ENCODE data around the gene ASB18. TPM values are rescaled to one million over a fixed set of nuclear protein-coding genes. Genes with fewer than 3 reads are reported as not detected.

Gene ASB18
- total and polyA plus RNA-seq, 2 donors (not counting 3 experiments of a cell fraction or from before 2014, with no cell fraction given), result not detected

DNA sequence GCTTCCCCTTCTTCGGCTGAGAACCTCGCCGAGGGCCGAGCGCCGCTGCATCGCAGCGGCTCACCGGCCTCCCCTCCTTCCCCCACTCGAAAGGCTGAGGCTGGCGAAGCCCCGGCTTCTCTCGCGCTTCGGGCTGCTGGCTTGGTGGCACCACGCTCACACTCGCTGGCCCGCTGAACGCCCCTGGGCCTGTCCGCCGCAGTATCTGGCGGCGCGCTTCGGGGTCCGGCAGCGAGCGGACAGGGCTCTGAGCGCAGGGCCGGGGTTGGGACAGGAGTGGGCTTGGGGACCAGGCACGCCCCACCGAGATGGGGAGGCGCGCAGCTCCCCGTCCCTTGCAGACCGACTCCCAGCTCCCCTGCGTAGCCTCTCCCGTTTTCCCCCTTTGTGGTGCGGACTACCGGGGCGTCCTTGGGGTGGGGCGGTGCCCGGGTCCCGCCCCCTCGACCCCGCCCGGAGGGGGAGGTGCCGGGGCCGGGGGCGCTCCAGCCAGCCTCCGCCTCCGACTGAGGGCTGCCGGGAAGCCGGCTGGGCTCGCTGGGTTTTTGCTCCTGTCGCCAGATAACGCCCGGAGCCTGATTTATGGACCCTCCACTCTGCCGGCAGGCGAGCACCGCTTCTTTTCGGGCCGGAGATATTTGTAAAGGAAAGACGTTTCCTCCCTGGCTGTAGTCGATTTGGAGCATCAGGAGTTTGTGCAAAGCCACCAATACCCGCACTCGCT lies 99.8 kb downstream of the ASB18 start:
- dilution Hi-C loops (cut with MboI; ENCODE audit: extremely low pct_ligation_motif_present, low sequenced_read_pairs) (no loop called here), intact Hi-C loops (cut with micrococcal nuclease) (loop anchor here (2.0 kb wide), 1 partner anchor 56 kb away; no protein-coding TSS in a partner anchor)
- Histone ChIP-seq H3K4me2 (ENCODE audit: insufficient read depth, low read length) (peak overlapping the region; percentile 76), H3K9ac (replicated peaks; ENCODE audit: extremely low read depth, insufficient read depth, low read length) (peak overlapping the region; percentile 76), H3K36me3 (ENCODE audit: control insufficient read depth in 2 of 2, extremely low read depth in 1 of 2, insufficient read depth in 2 of 2, low read length in 2 of 2) (no peaks in the 10 kb centered on the region), H3K9me3 (replicated peaks; ENCODE audit: control insufficient read depth, insufficient read depth, low read length) (no peaks in the 10 kb centered on the region), H3K79me2 (ENCODE audit: control insufficient read depth, insufficient read depth, low read length) (no peaks in the 10 kb centered on the region), H3K4me3 (replicated peaks in 1 of 3; ENCODE audit: insufficient read depth in 1 of 3, low read depth in 1 of 3, low read length in 3 of 3) (peak overlapping the region; percentile 64 to 76 (median 73)), H3K9me1 (replicated peaks; ENCODE audit: control insufficient read depth, extremely low read depth, insufficient read depth, low read length) (no peaks in the 10 kb centered on the region), H2AFZ (ENCODE audit: low read depth, low read length) (peak overlapping the region; percentile 76), H3K27ac (ENCODE audit: insufficient read depth, low read depth, low read length) (peak overlapping the region; percentile 49), H3K27me3 (ENCODE audit: control insufficient read depth in 2 of 2, insufficient read depth in 2 of 2, low read length in 2 of 2) (peaks cover 3 to 9% of the 10 kb centered on the region in 2 experiments), H4K20me1 (replicated peaks; ENCODE audit: control insufficient read depth, extremely low read depth, insufficient read depth, low read length) (no peaks in the 10 kb centered on the region), H3K4me1 (ENCODE audit: control insufficient read depth, extremely low read depth, insufficient read depth, low read length) (peaks cover 25% of the 10 kb centered on the region)
- DNase-seq (ENCODE audit: low read depth, low spot score) (peak; percentile 62), FAIRE-seq (peak; percentile 84)
- ChIA-PET CTCF (interaction anchor here (0.7 to 3.7 kb wide), 4 partner anchors 12 to 385 kb away, joined by 3 to 13 read pairs (median 9); no protein-coding TSS in a partner anchor), POLR2A (interaction anchor here (0.6 to 1.0 kb wide), 2 partner anchors 14 to 16 kb away, joined by 5 to 9 read pairs; no protein-coding TSS in a partner anchor)
- TSS peak; percentile 43 for BruUV-seq (replicated peaks)
- TF ChIP-seq JUN (IDR thresholded peaks at IDR 0.05; ENCODE audit: borderline replicate concordance, insufficient read depth, insufficient read length, low read depth), result no peak
- TF ChIP-seq GATA2 (IDR thresholded peaks at IDR 0.05; ENCODE audit: insufficient read depth, insufficient read length, low read depth, low read length), result no peak
- no peak for TF ChIP-seq MAX (IDR thresholded peaks at IDR 0.05; ENCODE audit: insufficient read depth, insufficient read length)
- peak; percentile 96 for TF ChIP-seq POLR2A (IDR thresholded peaks at IDR 0.05; ENCODE audit: low read depth, low read length)
- TF ChIP-seq POLR2AphosphoS5 (IDR thresholded peaks at IDR 0.05; ENCODE audit: insufficient read depth, low read depth, low read length), result peak; percentile 85
- TF ChIP-seq CTCF (IDR thresholded peaks at IDR 0.05; ENCODE audit: extremely low read depth in 1 of 2, insufficient read depth in 1 of 2, low read depth in 1 of 2, low read length in 2 of 2), result no peak
- no peak for TF ChIP-seq FOS (IDR thresholded peaks at IDR 0.05; ENCODE audit: borderline replicate concordance, insufficient read depth, low read length)
- TF ChIP-seq EZH2 (IDR thresholded peaks at IDR 0.05; ENCODE audit: borderline replicate concordance, low read depth, low read length, severe bottlenecking), result no peak
- no peak for TF ChIP-seq MYC (IDR thresholded peaks at IDR 0.05; ENCODE audit: low read depth, low read length)

Data from endothelial cell of umbilical vein (primary cell).